ENCODE measurements around the gene SMG1. TPM values are rescaled to one million over a fixed set of nuclear protein-coding genes. Genes with fewer than 3 reads are reported as not detected.

Gene SMG1
- total RNA-seq = 13.2 and 22.4 TPM in 2 replicates

GRCh38 chr16:18925986-18926865 lies at the start of gene SMG1:
TSS of gene SMG1 (minus strand) at chr16:18926408. CDS start at chr16:18926041, 367 bp downstream.

GRCh38 chr16:18801145-18801972 lies 124.8 kb downstream of the SMG1 start, which contains the start of gene ARL6IP1:
TSS of gene ARL6IP1 (minus strand) at chr16:18801549. CDS start at chr16:18801466, 83 bp downstream.

GRCh38 chr16:18789850-18790706 lies 136.1 kb downstream of the SMG1 start, which contains the start of gene RPS15A:
TSS of gene RPS15A (minus strand) at chr16:18790334. CDS start at chr16:18789113, 1,221 bp downstream.

Other genes starting within 250 kb of the SMG1 start
- gene RPS15A, start 136.1 kb downstream of the SMG1 start, total RNA-seq = 2,347 and 4,479 TPM in 2 replicates
- 81.3 and 104 TPM in 2 replicates for gene ARL6IP1, start 124.9 kb downstream of the SMG1 start, total RNA-seq
- gene TMC7, start 57.5 kb upstream of the SMG1 start, total RNA-seq = not detected in 2 replicates
- 16.9 and 23.7 TPM in 2 replicates for gene COQ7, start 141.2 kb upstream of the SMG1 start, total RNA-seq
- 38.6 and 49.9 TPM in 2 replicates for gene ITPRIPL2, start 187.6 kb upstream of the SMG1 start, total RNA-seq
- 1.2 and 1.4 TPM in 2 replicates for gene SYT17, start 241.8 kb upstream of the SMG1 start, total RNA-seq